HPDE6-E6E7 (cell line): ENCODE results near the gene FCGR3B.
A peak's percentile ranks its signal among the peaks of the same experiment; 100 is the strongest.
"Not testable (repeated sequence)": the region's sequence is repeated elsewhere in the genome, so short reads cannot be mapped to it uniquely, and the experiment has no call there.

Experiments
- DNase-seq: peaks from one replicate; pipeline ENCODE4 v3.0.0; 2011; ENCODE audit warnings: missing footprints; ENCODE audit errors: extremely low spot score

The FCGR3B gene

GRCh38 chr1:161638251-161638993 is 7.4 kb upstream of the FCGR3B start:
- DNase-seq, result not testable (repeated sequence)

GRCh38 chr1:161636976-161637375 is 6.0 kb upstream of the FCGR3B start:
- not testable (repeated sequence) for DNase-seq

GRCh38 chr1:161636189-161636782 is 5.3 kb upstream of the FCGR3B start:
- DNase-seq, result not testable (repeated sequence)

GRCh38 chr1:161634993-161635392 is 4.0 kb upstream of the FCGR3B start:
- not testable (repeated sequence) for DNase-seq

- not testable (repeated sequence) for DNase-seq
These were observed 741 bp downstream of the FCGR3B start for GRCh38 chr1:161630128-161630742.

GRCh38 chr1:161626445-161627146 is 4.4 kb downstream of the FCGR3B start:
- not testable (repeated sequence) for DNase-seq

GRCh38 chr1:161624605-161625004 is 6.4 kb downstream of the FCGR3B start:
- DNase-seq, result not testable (repeated sequence)

- not testable (repeated sequence) for DNase-seq
These were observed 7.5 kb downstream of the FCGR3B start for GRCh38 chr1:161623401-161624051.

GRCh38 chr1:161622054-161622453 is 8.9 kb downstream of the FCGR3B start:
- DNase-seq, result not testable (repeated sequence)

GRCh38 chr1:161621181-161622000 is 9.6 kb downstream of the FCGR3B start:
- peak; percentile 54 for DNase-seq

GRCh38 chr1:161620399-161620798 is 10.6 kb downstream of the FCGR3B start:
- DNase-seq, result not testable (repeated sequence)

- not testable (repeated sequence) for DNase-seq
These were observed 12.5 kb downstream of the FCGR3B start for GRCh38 chr1:161618517-161618916.

GRCh38 chr1:161616417-161616816 is 14.6 kb downstream of the FCGR3B start:
- not testable (repeated sequence) for DNase-seq

- not testable (repeated sequence) for DNase-seq
These were observed 17.8 kb downstream of the FCGR3B start for GRCh38 chr1:161613142-161613514.

GRCh38 chr1:161612322-161613141 is 18.4 kb downstream of the FCGR3B start:
- DNase-seq, result peak; percentile 80

- not testable (repeated sequence) for DNase-seq
These were observed 19.1 kb downstream of the FCGR3B start for GRCh38 chr1:161611866-161612321.

GRCh38 chr1:161610198-161610597 is 20.8 kb downstream of the FCGR3B start:
- DNase-seq, result not testable (repeated sequence)

GRCh38 chr1:161606541-161607336 is 24.2 kb downstream of the FCGR3B start:
- not testable (repeated sequence) for DNase-seq
